CD4-positive, alpha-beta T cell treated with Interleukin-21 for 1 hour (primary cell): ENCODE measurements around the gene HSPBP1.
A peak's percentile ranks its signal among the peaks of the same experiment; 100 is the strongest.

Experiments used
- DNase-seq: peaks from one replicate; pipeline ENCODE4 v3.0.0-alpha.2; 2020

Gene HSPBP1

GRCh38 chr19:55273978-55274707, 5.8 kb downstream of the HSPBP1 start:
- DNase-seq, result no peak

GRCh38 chr19:55272142-55272541, 7.8 kb downstream of the HSPBP1 start:
- DNase-seq, result no peak

GRCh38 chr19:55270172-55270942, 9.6 kb downstream of the HSPBP1 start:
- no peak for DNase-seq

- DNase-seq, result no peak
Measured at GRCh38 chr19:55269299-55269698, 10.6 kb downstream of the HSPBP1 start.

GRCh38 chr19:55266840-55267239, 13.1 kb downstream of the HSPBP1 start:
- no peak for DNase-seq

GRCh38 chr19:55266404-55266803, 13.5 kb downstream of the HSPBP1 start:
- DNase-seq, result no peak

- DNase-seq, result no peak
Measured at GRCh38 chr19:55265723-55266386, 14.1 kb downstream of the HSPBP1 start.

GRCh38 chr19:55265173-55265572, 14.7 kb downstream of the HSPBP1 start:
- no peak for DNase-seq

GRCh38 chr19:55264531-55264930, 15.4 kb downstream of the HSPBP1 start:
- DNase-seq, result no peak

GRCh38 chr19:55262359-55262758, 17.6 kb downstream of the HSPBP1 start:
- DNase-seq, result no peak

- DNase-seq, result no peak
Measured at GRCh38 chr19:55261671-55262126, 18.2 kb downstream of the HSPBP1 start.

GRCh38 chr19:55259540-55260210, 20.2 kb downstream of the HSPBP1 start:
- DNase-seq, result no peak

GRCh38 chr19:55258828-55259539, 20.9 kb downstream of the HSPBP1 start, which contains the start of gene PPP6R1:
PPP6R1 (minus strand) TSS chr19:55259017; CDS start chr19:55247103, 11,914 bp downstream.
- peak; percentile 94 for DNase-seq

GRCh38 chr19:55258476-55258827, 21.5 kb downstream of the HSPBP1 start:
- DNase-seq, result peak; percentile 53

- no peak for DNase-seq
Measured at GRCh38 chr19:55257461-55258420, 22.2 kb downstream of the HSPBP1 start.

- no peak for DNase-seq
Measured at GRCh38 chr19:55256562-55257460, 23.1 kb downstream of the HSPBP1 start.

- DNase-seq, result peak; percentile 61
Measured at GRCh38 chr19:55255618-55256423, 24.1 kb downstream of the HSPBP1 start.

- DNase-seq, result no peak
Measured at GRCh38 chr19:55254625-55254977, 25.3 kb downstream of the HSPBP1 start.
